Measurements from ENCODE around the gene CNOT11.
"Not testable (repeated sequence)": the region's sequence is repeated elsewhere in the genome, so short reads cannot be mapped to it uniquely, and the experiment has no call there.

Gene CNOT11

DNA sequence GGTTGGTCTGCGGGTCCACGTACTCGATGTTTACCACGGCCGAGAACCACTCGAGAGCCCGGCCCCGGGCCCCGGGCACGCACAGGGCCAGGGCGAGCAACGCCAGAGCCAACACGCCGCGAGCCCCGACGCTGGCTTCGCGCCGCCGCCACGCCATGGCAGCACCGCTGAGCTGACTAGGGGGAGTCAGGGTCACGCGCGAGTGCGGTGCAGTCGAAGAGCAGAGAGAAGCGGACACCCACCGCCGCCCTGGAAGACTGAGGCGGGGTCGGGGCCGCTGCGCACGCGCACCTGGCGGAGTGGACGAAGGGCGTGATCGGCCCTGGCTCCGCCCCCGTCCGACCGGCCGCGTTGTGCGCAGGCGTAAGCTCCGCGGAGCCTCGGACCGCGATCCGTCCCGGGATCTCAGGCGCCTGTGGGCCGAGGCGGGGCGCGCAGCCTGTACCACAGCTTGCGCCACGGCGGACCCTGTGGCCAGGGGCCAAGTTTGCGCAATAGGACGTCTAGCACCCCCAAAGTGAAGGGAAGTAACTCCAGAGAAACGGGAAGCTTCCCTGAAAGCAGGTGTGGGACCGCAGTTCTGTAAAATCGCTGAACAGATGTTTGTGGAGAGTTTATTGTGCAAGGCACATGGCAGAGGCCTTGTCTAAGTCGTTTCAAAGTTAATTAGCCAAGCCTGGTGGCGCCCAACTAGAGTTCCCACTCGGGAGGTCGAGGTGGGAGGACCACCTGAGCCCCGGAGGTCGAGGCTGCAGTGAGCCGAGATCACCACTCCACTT, 55.9 kb downstream of the CNOT11 start, which contains the start of gene RNF149:
Gene RNF149 (minus strand): TSS at position 270 of the 779 bp plus-strand sequence. CDS start 113 bp downstream, at position 157.
- Histone ChIP-seq H3K4me1 (no peaks in the 10 kb centered on the region; the same call in 1 of the 2 replicates), H3K4me3 (ENCODE audit: low read depth, low read length) (peak within 1 kb of the TSS; percentile 77), H3K36me3 (no peaks in the 10 kb centered on the region; the same call in 1 of the 2 replicates), H3K9me3 (no peaks in the 10 kb centered on the region), H3K27me3 (no peaks in the 10 kb centered on the region)
- TF ChIP-seq, protein P1, sequence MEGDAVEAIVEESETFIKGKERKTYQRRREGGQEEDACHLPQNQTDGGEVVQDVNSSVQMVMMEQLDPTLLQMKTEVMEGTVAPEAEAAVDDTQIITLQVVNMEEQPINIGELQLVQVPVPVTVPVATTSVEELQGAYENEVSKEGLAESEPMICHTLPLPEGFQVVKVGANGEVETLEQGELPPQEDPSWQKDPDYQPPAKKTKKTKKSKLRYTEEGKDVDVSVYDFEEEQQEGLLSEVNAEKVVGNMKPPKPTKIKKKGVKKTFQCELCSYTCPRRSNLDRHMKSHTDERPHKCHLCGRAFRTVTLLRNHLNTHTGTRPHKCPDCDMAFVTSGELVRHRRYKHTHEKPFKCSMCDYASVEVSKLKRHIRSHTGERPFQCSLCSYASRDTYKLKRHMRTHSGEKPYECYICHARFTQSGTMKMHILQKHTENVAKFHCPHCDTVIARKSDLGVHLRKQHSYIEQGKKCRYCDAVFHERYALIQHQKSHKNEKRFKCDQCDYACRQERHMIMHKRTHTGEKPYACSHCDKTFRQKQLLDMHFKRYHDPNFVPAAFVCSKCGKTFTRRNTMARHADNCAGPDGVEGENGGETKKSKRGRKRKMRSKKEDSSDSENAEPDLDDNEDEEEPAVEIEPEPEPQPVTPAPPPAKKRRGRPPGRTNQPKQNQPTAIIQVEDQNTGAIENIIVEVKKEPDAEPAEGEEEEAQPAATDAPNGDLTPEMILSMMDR (IDR thresholded peaks at IDR 0.05; ENCODE audit: low read depth, low read length): no peak
- peak; percentile 89 for DNase-seq

DNA sequence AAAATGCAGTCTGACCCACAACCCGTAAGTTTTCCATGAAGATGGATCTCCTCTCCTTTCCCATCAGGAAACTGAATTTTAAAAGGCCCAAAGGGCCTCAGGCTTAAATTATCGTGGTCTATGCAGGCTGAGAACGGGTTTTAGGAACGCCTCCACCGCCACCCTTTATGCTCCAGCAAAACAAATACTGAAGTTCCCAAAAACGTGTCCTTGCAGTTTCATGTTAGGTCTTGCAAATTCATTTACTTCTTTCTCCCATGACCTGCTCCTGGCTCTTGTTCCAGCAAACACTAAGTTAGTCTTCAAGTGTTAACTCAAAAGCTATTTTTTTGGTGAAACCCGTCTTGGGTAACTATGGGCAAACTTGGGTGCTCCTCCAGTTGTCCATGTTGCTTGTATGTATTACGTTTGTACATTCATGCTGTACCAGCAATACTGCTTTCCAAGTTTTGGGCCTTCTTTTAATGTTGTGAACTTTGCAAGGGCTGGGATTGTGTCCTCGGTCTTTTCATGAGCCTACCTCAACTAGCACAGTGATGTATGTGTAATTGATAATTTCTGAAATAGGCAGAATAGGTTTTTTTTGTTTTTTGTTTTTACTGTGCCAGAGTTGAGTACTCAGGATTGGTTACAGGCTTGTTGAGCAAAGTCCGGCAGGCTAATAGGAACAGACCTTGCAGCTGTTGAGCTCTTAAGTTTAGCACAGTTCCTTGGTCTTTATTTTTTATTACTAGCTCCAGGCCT, 57.6 kb downstream of the CNOT11 start:
- Histone ChIP-seq H3K4me1 (no peaks in the 10 kb centered on the region; the same call in 1 of the 2 replicates), H3K9me3 (no peaks in the 10 kb centered on the region), H3K36me3 (no peaks in the 10 kb centered on the region), H3K27me3 (no peaks in the 10 kb centered on the region), H3K4me3 (ENCODE audit: low read depth, low read length) (no peak overlapping the region)
- DNase-seq: no peak
- TF ChIP-seq, protein P1 (IDR thresholded peaks at IDR 0.05; ENCODE audit: low read depth, low read length): no peak

DNA sequence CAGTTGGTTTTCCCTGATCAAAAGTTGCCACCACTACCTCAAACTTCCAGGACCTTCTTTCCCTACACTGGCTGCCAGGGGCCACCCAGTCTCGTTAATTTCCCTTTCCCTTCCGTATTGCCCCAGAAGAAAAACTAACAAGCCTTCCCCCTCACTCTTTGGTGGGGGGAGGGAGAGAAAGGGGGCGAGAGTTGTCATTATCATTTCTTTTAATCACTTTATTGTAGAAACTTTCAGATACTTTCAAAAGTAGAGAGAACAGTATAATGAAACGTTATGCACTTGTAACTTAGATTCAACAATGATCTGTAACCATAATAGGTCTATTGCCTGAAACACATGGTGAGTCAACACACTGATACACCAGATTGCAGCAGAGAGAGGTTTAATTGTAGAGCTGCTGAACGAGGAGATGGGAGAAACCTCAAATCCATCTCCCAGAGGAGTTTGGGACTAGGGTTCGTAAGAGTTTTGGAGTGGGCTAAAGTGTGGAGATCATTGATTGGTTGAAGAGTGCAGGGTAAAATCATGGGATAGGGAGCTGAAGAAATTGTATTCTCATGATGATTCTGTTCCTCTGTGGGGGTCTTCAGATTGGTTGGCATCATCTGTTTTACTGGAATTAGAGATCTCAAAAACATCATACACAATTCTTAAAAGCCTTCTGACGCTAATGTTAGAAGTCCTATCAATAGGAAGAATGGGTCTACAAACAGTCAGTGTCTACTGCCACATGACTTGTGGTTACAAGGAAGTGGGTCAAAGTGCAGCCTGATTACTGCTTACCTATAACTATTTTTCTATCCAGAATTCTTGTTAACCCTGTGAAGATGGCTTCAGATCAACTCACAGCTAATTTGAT, 58.4 kb downstream of the CNOT11 start:
- no peak for DNase-seq
- Histone ChIP-seq H3K36me3 (no peaks in the 10 kb centered on the region), H3K4me3 (ENCODE audit: low read depth, low read length) (no peak overlapping the region), H3K4me1 (no peaks in the 10 kb centered on the region; the same call in 1 of the 2 replicates), H3K9me3 (no peaks in the 10 kb centered on the region), H3K27me3 (no peaks in the 10 kb centered on the region)
- TF ChIP-seq, protein P1 (IDR thresholded peaks at IDR 0.05; ENCODE audit: low read depth, low read length): no peak

DNA sequence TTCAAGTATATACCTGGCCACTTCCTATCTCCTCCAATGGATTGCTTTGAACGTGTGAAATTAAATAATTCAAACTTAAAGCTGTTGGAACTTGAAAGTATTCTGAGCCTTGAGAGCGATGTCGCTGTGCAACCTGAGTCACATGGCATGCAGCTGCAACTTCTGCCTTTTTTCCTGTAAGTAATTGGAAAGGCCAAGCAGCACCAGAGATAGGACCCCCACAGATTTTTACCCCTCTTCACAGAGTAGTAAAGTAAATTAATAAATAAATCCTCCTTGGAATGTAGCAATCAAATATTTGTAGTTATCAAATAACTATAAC, 59.0 kb downstream of the CNOT11 start:
- TF ChIP-seq, protein P1 (IDR thresholded peaks at IDR 0.05; ENCODE audit: low read depth, low read length): no peak
- no peak for DNase-seq
- no peaks in the 10 kb centered on the region for H3K27me3 ChIP-seq
- no peaks in the 10 kb centered on the region for H3K9me3 ChIP-seq
- no peak overlapping the region for H3K4me3 ChIP-seq (ENCODE audit: low read depth, low read length)
- H3K4me1 ChIP-seq: no peaks in the 10 kb centered on the region
- H3K36me3 ChIP-seq: no peaks in the 10 kb centered on the region

DNA sequence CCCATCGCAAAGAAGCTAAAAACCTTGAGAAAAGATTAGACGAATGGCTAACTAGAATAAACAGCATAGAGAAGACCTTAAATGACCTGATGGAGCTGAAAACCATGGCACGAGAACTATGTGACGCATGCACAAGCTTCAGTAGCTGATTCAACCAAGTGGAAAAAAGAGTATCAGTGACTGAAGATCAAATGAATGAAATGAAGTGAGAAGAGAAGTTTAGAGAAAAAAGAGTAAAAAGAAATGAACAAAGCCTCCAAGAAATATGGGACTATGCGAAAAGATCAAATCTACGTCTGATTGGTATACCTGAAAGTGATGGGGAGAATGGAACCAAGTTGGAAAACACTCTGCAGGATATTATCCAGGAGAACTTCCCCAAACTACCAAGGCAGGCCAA, 63.9 kb downstream of the CNOT11 start:
- not testable (repeated sequence) for H3K4me3 ChIP-seq (ENCODE audit: low read depth, low read length); H3K9me3 ChIP-seq; H3K4me1 ChIP-seq; H3K27me3 ChIP-seq; DNase-seq; H3K36me3 ChIP-seq
